CD8-positive, alpha-beta memory T cell (primary cell): ENCODE results near the gene ZSCAN23. TPM values are rescaled to one million over a fixed set of nuclear protein-coding genes. Genes with fewer than 3 reads are reported as not detected.
A peak's percentile ranks its signal among the peaks of the same experiment; 100 is the strongest.
"Not testable (repeated sequence)": the region's sequence is repeated elsewhere in the genome, so short reads cannot be mapped to it uniquely, and the experiment has no call there.

ENCODE experiments used
- CTCF ChIA-PET: fragments of 350-600 bp; sonication (Branson Sonifier 250); formaldehyde crosslinking; loops from one replicate; lab custom pipeline; 2021; ENCODE audit warnings: antibody characterized with exemption; lab: Charles Lee
- POLR2A ChIA-PET: fragments of 350-600 bp; sonication (Branson Sonifier 250); formaldehyde crosslinking; loops from one replicate; lab custom pipeline; 2021; ENCODE audit warnings: antibody characterized with exemption; lab: Charles Lee
- DNase-seq, 5 donors: peaks; one replicate each; pipeline versions ENCODE4 v3.0.0 to v3.0.0-alpha.2; 2020 to 2022; ENCODE audit warnings: mixed read lengths in 1 of 5
- H3K27ac ChIP-seq: one replicate; pipeline ENCODE4 v1.7.0; 2013; ENCODE audit warnings: low read depth, mild to moderate bottlenecking, low read length, moderate library complexity
- H3K27me3 ChIP-seq: 2 replicates; pipeline ENCODE4 v1.7.0; 2013; ENCODE audit warnings: low read length, mild to moderate bottlenecking; ENCODE audit not compliant: insufficient read depth, poor library complexity, severe bottlenecking
- H3K36me3 ChIP-seq: 2 replicates; pipeline ENCODE4 v1.7.0; 2013; ENCODE audit warnings: mild to moderate bottlenecking, low read length, moderate library complexity; ENCODE audit not compliant: insufficient read depth
- H3K4me1 ChIP-seq: 2 replicates; pipeline ENCODE4 v1.7.0; 2013; ENCODE audit warnings: mild to moderate bottlenecking, low read length, moderate library complexity; ENCODE audit not compliant: insufficient read depth
- H3K4me3 ChIP-seq: 2 replicates; pipeline ENCODE4 v1.7.0; 2013; ENCODE audit warnings: mild to moderate bottlenecking, low read length
- H3K9me3 ChIP-seq: 2 replicates; pipeline ENCODE4 v1.7.0; 2013; ENCODE audit warnings: mild to moderate bottlenecking, low read length
- H3K27ac Mint-ChIP-seq, 8 donors: one replicate each; pipeline ENCODE4 v1.8.0; 2020 to 2021; ENCODE audit warnings: mixed read lengths in 8 of 8, mild to moderate bottlenecking in 6 of 8, inconsistent platforms in 3 of 8, moderate library complexity in 3 of 8
- H3K27me3 Mint-ChIP-seq, 2 donors: one replicate each; pipeline ENCODE4 v1.8.0; 2020 to 2021; ENCODE audit warnings: mixed read lengths in 2 of 2, mild to moderate bottlenecking in 1 of 2, moderate library complexity in 1 of 2
- H3K36me3 Mint-ChIP-seq, 3 donors: one replicate each; pipeline ENCODE4 v1.8.0; 2020 to 2021; ENCODE audit warnings: mixed read lengths in 3 of 3, inconsistent platforms in 1 of 3, mild to moderate bottlenecking in 1 of 3
- H3K4me1 Mint-ChIP-seq, 3 donors: one replicate each; pipeline ENCODE4 v1.8.0; 2020 to 2021; ENCODE audit warnings: mixed read lengths in 3 of 3, inconsistent platforms in 1 of 3, mild to moderate bottlenecking in 1 of 3
- H3K4me3 Mint-ChIP-seq, 7 donors: one replicate each; pipeline ENCODE4 v1.8.0; 2020 to 2021; ENCODE audit warnings: mixed read lengths in 7 of 7, mild to moderate bottlenecking in 6 of 7, moderate library complexity in 4 of 7, inconsistent platforms in 2 of 7
- H3K9me3 Mint-ChIP-seq, 5 donors: one replicate each; pipeline ENCODE4 v1.8.0; 2020 to 2022; ENCODE audit warnings: mixed read lengths in 5 of 5, mild to moderate bottlenecking in 3 of 5, moderate library complexity in 2 of 5, inconsistent platforms in 1 of 5
- polyA plus RNA-seq: library from polyadenylated mRNA; unstranded; fragments of 300-500 nt; fragmentation: Illumina TruSeq; gene quantifications from one replicate; pipeline ENCODE4 v1.2.3, GENCODE V29; 2021
- total RNA-seq, 2 experiments: library from RNA; stranded (reverse); gene quantifications; one replicate each; pipeline ENCODE4 v1.2.3, GENCODE V29; 2021

Gene ZSCAN23
- total and polyA plus RNA-seq, 3 experiments from 2014 or later: 0.63 to 1.3 TPM; not detected in 1

- H3K27me3 ChIP-seq: no peaks in the 10 kb centered on the region
- no peaks in the 10 kb centered on the region for H3K9me3 ChIP-seq
- Mint-ChIP-seq H3K9me3 (peaks cover 9 to 21% (median 13%) of the 10 kb centered on the region in 5 donors), H3K4me1 (peaks cover 6 to 10% (median 8%) of the 10 kb centered on the region in 3 donors), H3K4me3 (no peak overlapping the region), H3K27ac (no peak overlapping the region), H3K36me3 (peaks cover 0 to 7% (median 2%) of the 10 kb centered on the region in 3 donors), H3K27me3 (peaks cover 32 to 81% of the 10 kb centered on the region in 2 donors)
- DNase-seq: peak in 1 of 5 donors; percentile 76
- no peaks in the 10 kb centered on the region for H3K36me3 ChIP-seq
- no peak overlapping the region for H3K27ac ChIP-seq
- peaks cover 6% of the 10 kb centered on the region for H3K4me1 ChIP-seq
- CTCF ChIA-PET: no interaction called here
- H3K4me3 ChIP-seq: no peak overlapping the region
- POLR2A ChIA-PET: no interaction called here
Observed at GRCh38 chr6:28449056-28449455, 5.8 kb upstream of the ZSCAN23 start.

- H3K9me3 ChIP-seq, POLR2A ChIA-PET, DNase-seq, H3K27ac ChIP-seq, H3K4me3 ChIP-seq, H3K27me3 ChIP-seq, CTCF ChIA-PET, H3K36me3 ChIP-seq: not testable (repeated sequence)
- H3K4me1 Mint-ChIP-seq: peaks cover 21 to 23% (median 21%) of the 10 kb centered on the region in 3 donors
- H3K27me3 Mint-ChIP-seq: peaks cover 32 to 80% of the 10 kb centered on the region in 2 donors
- peak overlapping the region in 1 of 7 donors; percentile 44 for H3K4me3 Mint-ChIP-seq
- peaks cover 19% of the 10 kb centered on the region for H3K4me1 ChIP-seq
- H3K27ac Mint-ChIP-seq: peak overlapping the region in 1 of 8 donors; percentile 50
- peaks cover 16 to 36% (median 25%) of the 10 kb centered on the region in 5 donors for H3K9me3 Mint-ChIP-seq
- H3K36me3 Mint-ChIP-seq: peaks cover 2 to 16% (median 2%) of the 10 kb centered on the region in 3 donors
Observed at GRCh38 chr6:28447512-28447906, 4.2 kb upstream of the ZSCAN23 start.

- H3K9me3 ChIP-seq: no peaks in the 10 kb centered on the region
- peaks cover 2 to 16% (median 2%) of the 10 kb centered on the region in 3 donors for H3K36me3 Mint-ChIP-seq
- H3K4me3 Mint-ChIP-seq: peak overlapping the region in 3 of 7 donors; percentile 5 to 44 (median 26)
- H3K27me3 ChIP-seq: no peaks in the 10 kb centered on the region
- POLR2A ChIA-PET: no interaction called here
- peaks cover 21 to 25% (median 23%) of the 10 kb centered on the region in 3 donors for H3K4me1 Mint-ChIP-seq
- no peak overlapping the region for H3K27ac ChIP-seq
- no peaks in the 10 kb centered on the region for H3K36me3 ChIP-seq
- CTCF ChIA-PET: no interaction called here
- peaks cover 34 to 82% of the 10 kb centered on the region in 2 donors for H3K27me3 Mint-ChIP-seq
- peaks cover 16 to 38% (median 25%) of the 10 kb centered on the region in 5 donors for H3K9me3 Mint-ChIP-seq
- peak in 1 of 5 donors; percentile 19 for DNase-seq
- H3K4me1 ChIP-seq: peaks cover 21% of the 10 kb centered on the region
- H3K4me3 ChIP-seq: no peak overlapping the region
- peak overlapping the region in 1 of 8 donors; percentile 50 for H3K27ac Mint-ChIP-seq
Observed at GRCh38 chr6:28446818-28447511, 3.7 kb upstream of the ZSCAN23 start.

GRCh38 chr6:28444759-28445158 is 1.5 kb upstream of the ZSCAN23 start:
- H3K4me3 Mint-ChIP-seq: peak overlapping the region in 1 of 7 donors; percentile 72

GRCh38 chr6:28442586-28442985 is 705 bp downstream of the ZSCAN23 start:
- Mint-ChIP-seq H3K4me1 (peaks cover 21 to 25% (median 23%) of the 10 kb centered on the region in 3 donors), H3K27me3 (peaks cover 27 to 50% of the 10 kb centered on the region in 2 donors), H3K9me3 (peaks cover 16 to 38% (median 25%) of the 10 kb centered on the region in 5 donors), H3K27ac (peak overlapping the region in 3 of 8 donors; percentile 94 to 97 (median 97)), H3K4me3 (peak overlapping the region; percentile 74 to 96 (median 91)), H3K36me3 (peaks cover 2 to 17% (median 2%) of the 10 kb centered on the region in 3 donors)
- Histone ChIP-seq H3K27me3 (no peaks in the 10 kb centered on the region), H3K4me1 (peaks cover 15% of the 10 kb centered on the region), H3K4me3 (peak overlapping the region; percentile 53), H3K27ac (no peak overlapping the region), H3K36me3 (no peaks in the 10 kb centered on the region), H3K9me3 (no peaks in the 10 kb centered on the region)
- ChIA-PET CTCF (no interaction called here), POLR2A (no interaction called here)
- DNase-seq: no peak

More at GRCh38 chr6:28444759-28445158, 1.5 kb upstream of the ZSCAN23 start:
- Mint-ChIP-seq H3K36me3 (peaks cover 2 to 16% (median 2%) of the 10 kb centered on the region in 3 donors), H3K9me3 (peaks cover 16 to 38% (median 25%) of the 10 kb centered on the region in 5 donors), H3K27me3 (peaks cover 24 to 61% of the 10 kb centered on the region in 2 donors), H3K4me1 (peaks cover 21 to 25% (median 23%) of the 10 kb centered on the region in 3 donors), H3K27ac (peak overlapping the region in 2 of 8 donors; percentile 22 to 61)
- H3K27me3 ChIP-seq, H3K36me3 ChIP-seq, H3K4me3 ChIP-seq, DNase-seq, H3K9me3 ChIP-seq, POLR2A ChIA-PET, H3K27ac ChIP-seq: not testable (repeated sequence)
- CTCF ChIA-PET: interaction anchor here (1.5 kb wide), 1 partner anchor 89 kb away, joined by 3 read pairs; no protein-coding TSS in a partner anchor
- H3K4me1 ChIP-seq: peaks cover 21% of the 10 kb centered on the region

GRCh38 chr6:28436404-28436803 is 6.9 kb downstream of the ZSCAN23 start:
- Mint-ChIP-seq H3K36me3 (peaks cover 0 to 5% (median 0%) of the 10 kb centered on the region in 3 donors), H3K27me3 (peaks cover 10 to 37% of the 10 kb centered on the region in 2 donors), H3K27ac (no peak overlapping the region), H3K4me1 (no peaks in the 10 kb centered on the region), H3K4me3 (no peak overlapping the region), H3K9me3 (no peaks in the 10 kb centered on the region)
- Histone ChIP-seq H3K36me3 (no peaks in the 10 kb centered on the region), H3K27ac (no peak overlapping the region), H3K27me3 (peaks cover 4% of the 10 kb centered on the region), H3K4me1 (no peaks in the 10 kb centered on the region), H3K9me3 (no peaks in the 10 kb centered on the region), H3K4me3 (no peak overlapping the region)
- POLR2A ChIA-PET: no interaction called here
- CTCF ChIA-PET: no interaction called here
- DNase-seq: no peak

GRCh38 chr6:28433119-28433518 is 10.2 kb downstream of the ZSCAN23 start:
- H3K27ac ChIP-seq: no peak overlapping the region
- H3K9me3 Mint-ChIP-seq: no peaks in the 10 kb centered on the region
- no peaks in the 10 kb centered on the region for H3K9me3 ChIP-seq
- no peak overlapping the region for H3K4me3 ChIP-seq
- POLR2A ChIA-PET: no interaction called here
- peaks cover 5 to 64% of the 10 kb centered on the region in 2 donors for H3K27me3 Mint-ChIP-seq
- CTCF ChIA-PET: no interaction called here
- no peaks in the 10 kb centered on the region for H3K4me1 ChIP-seq
- peaks cover 4% of the 10 kb centered on the region for H3K27me3 ChIP-seq
- H3K27ac Mint-ChIP-seq: no peak overlapping the region
- no peaks in the 10 kb centered on the region for H3K4me1 Mint-ChIP-seq
- no peaks in the 10 kb centered on the region for H3K36me3 Mint-ChIP-seq
- no peak for DNase-seq
- no peaks in the 10 kb centered on the region for H3K36me3 ChIP-seq
- no peak overlapping the region for H3K4me3 Mint-ChIP-seq

- H3K4me3 ChIP-seq: no peak overlapping the region
- no peaks in the 10 kb centered on the region for H3K27me3 ChIP-seq
- ChIA-PET POLR2A (no interaction called here), CTCF (no interaction called here)
- Mint-ChIP-seq H3K27me3 (peaks cover under 1 to 59% of the 10 kb centered on the region in 2 donors), H3K36me3 (no peaks in the 10 kb centered on the region), H3K27ac (no peak overlapping the region), H3K9me3 (no peaks in the 10 kb centered on the region), H3K4me3 (no peak overlapping the region), H3K4me1 (peaks cover 0 to 6% (median 5%) of the 10 kb centered on the region in 3 donors)
- H3K9me3 ChIP-seq: no peaks in the 10 kb centered on the region
- no peak for DNase-seq
- H3K36me3 ChIP-seq: no peaks in the 10 kb centered on the region
- no peak overlapping the region for H3K27ac ChIP-seq
- no peaks in the 10 kb centered on the region for H3K4me1 ChIP-seq
Observed at GRCh38 chr6:28429781-28430180, 13.5 kb downstream of the ZSCAN23 start.
